ENCODE measurements around the gene SLC13A1.
"Not testable (repeated sequence)": the region's sequence is repeated elsewhere in the genome, so short reads cannot be mapped to it uniquely, and the experiment has no call there.

The SLC13A1 gene

DNA sequence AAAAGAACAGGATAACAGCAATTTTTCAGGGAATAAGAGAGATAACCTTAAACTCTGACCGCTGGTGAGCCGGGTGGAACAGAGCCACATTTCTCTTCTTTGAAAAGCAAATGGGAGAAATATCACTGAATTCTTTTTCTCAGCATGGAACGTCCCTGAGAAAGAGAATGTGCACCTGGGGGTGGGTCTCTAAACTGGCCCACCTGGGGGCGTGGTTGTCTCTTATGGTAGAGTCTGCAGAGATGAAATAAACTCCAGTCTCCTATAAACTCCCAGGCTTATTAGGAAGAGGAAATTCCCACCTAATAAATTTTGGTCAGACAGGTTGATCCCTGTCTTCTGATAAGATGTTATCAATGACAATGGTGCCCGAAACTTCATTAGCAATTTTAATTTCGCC, 27.9 kb upstream of the SLC13A1 start:
- not testable (repeated sequence) for H3K36me3 ChIP-seq (replicated peaks in 1 of 2; ENCODE audit: control insufficient read depth in 2 of 2, insufficient read depth in 2 of 2, low read length in 2 of 2); H3K23ac ChIP-seq (ENCODE audit: low read depth, low read length, poor library complexity); H4K91ac ChIP-seq (ENCODE audit: low read depth, low read length, poor library complexity); H3K27me3 ChIP-seq (ENCODE audit: control insufficient read depth in 3 of 3, insufficient read depth in 3 of 3, low read depth in 1 of 3, low read length in 3 of 3); H3K4me1 ChIP-seq (ENCODE audit: control insufficient read depth in 2 of 2, insufficient read depth in 1 of 2, low read depth in 1 of 2, low read length in 2 of 2); H2BK12ac ChIP-seq (ENCODE audit: low read length); H2AFZ ChIP-seq (ENCODE audit: low read length); H3K9ac ChIP-seq (ENCODE audit: low read depth, low read length, poor library complexity); H2AK5ac ChIP-seq (ENCODE audit: low read depth, low read length); H3K9me3 ChIP-seq (replicated peaks in 1 of 2; ENCODE audit: control insufficient read depth in 2 of 2, insufficient read depth in 1 of 2, low read depth in 1 of 2, low read length in 2 of 2); H3K4ac ChIP-seq (ENCODE audit: low read length); H3K14ac ChIP-seq (ENCODE audit: low read length); H2BK5ac ChIP-seq (ENCODE audit: low read length); DNase-seq (ENCODE audit: low spot score); H3K27ac ChIP-seq (replicated peaks; ENCODE audit: low read length); H3K18ac ChIP-seq (ENCODE audit: low read length); H2BK15ac ChIP-seq (ENCODE audit: low read length); H3K4me2 ChIP-seq (ENCODE audit: insufficient read depth, low read length, poor library complexity, severe bottlenecking); H3K79me1 ChIP-seq (ENCODE audit: low read depth, low read length); H4K8ac ChIP-seq (ENCODE audit: low read depth, low read length); H3K4me3 ChIP-seq (ENCODE audit: low read length in 2 of 2); H2BK120ac ChIP-seq (ENCODE audit: low read depth, low read length)
- no CpG with 5 or more reads among the region's 6 CpGs for WGBS, 2 donors (ENCODE audit: extremely low coverage in 2 of 2, insufficient read length in 2 of 2, insufficient replicate concordance in 1 of 2)

DNA sequence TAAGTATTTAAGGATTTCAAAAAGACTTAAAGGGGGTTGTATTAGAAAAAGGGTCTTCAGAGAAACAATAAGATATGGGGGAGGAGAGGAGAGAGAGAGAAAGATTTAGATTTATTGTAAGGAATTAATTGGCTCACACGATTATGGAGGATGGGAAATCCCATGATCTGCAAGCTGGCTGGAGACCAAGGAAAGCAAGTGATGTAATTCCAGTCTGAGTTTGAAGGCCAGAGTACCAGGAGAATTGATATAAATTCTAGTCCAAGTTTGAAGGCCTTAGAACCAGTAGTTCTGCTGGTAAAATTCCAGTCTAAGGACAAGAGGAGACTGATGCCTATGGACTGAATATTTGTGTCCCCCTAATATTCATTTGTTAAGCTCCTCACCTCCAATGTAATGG, 20.6 kb upstream of the SLC13A1 start:
- H3K18ac ChIP-seq (ENCODE audit: low read length): no peak overlapping the region
- peaks cover 0 to 3% (median 0%) of the 10 kb centered on the region in 3 experiments for H3K27me3 ChIP-seq (ENCODE audit: control insufficient read depth in 3 of 3, insufficient read depth in 3 of 3, low read depth in 1 of 3, low read length in 3 of 3)
- no peak overlapping the region for H3K4ac ChIP-seq (ENCODE audit: low read length)
- 100% methylated on average over 1 of the region's 1 CpG; no CpG with 5 or more reads in 1 of the 2 donors for WGBS, 2 donors (ENCODE audit: extremely low coverage in 2 of 2, insufficient read length in 2 of 2, insufficient replicate concordance in 1 of 2)
- no peak for DNase-seq (ENCODE audit: low spot score)
- H3K4me3 ChIP-seq (ENCODE audit: low read length in 2 of 2): no peak overlapping the region
- H4K91ac ChIP-seq (ENCODE audit: low read depth, low read length, poor library complexity): no peak overlapping the region
- no peak overlapping the region for H3K4me2 ChIP-seq (ENCODE audit: insufficient read depth, low read length, poor library complexity, severe bottlenecking)
- H3K14ac ChIP-seq (ENCODE audit: low read length): no peak overlapping the region
- no peak overlapping the region for H2BK15ac ChIP-seq (ENCODE audit: low read length)
- H2BK12ac ChIP-seq (ENCODE audit: low read length): no peak overlapping the region
- no peak overlapping the region for H2AFZ ChIP-seq (ENCODE audit: low read length)
- no peak overlapping the region for H3K27ac ChIP-seq (replicated peaks; ENCODE audit: low read length)
- H3K4me1 ChIP-seq (ENCODE audit: control insufficient read depth in 2 of 2, insufficient read depth in 1 of 2, low read depth in 1 of 2, low read length in 2 of 2): no peaks in the 10 kb centered on the region
- H3K9me3 ChIP-seq (replicated peaks in 1 of 2; ENCODE audit: control insufficient read depth in 2 of 2, insufficient read depth in 1 of 2, low read depth in 1 of 2, low read length in 2 of 2): peaks cover 0 to 1% of the 10 kb centered on the region in 2 donors
- H2BK5ac ChIP-seq (ENCODE audit: low read length): no peak overlapping the region
- no peak overlapping the region for H2BK120ac ChIP-seq (ENCODE audit: low read depth, low read length)
- no peak overlapping the region for H4K8ac ChIP-seq (ENCODE audit: low read depth, low read length)
- H3K36me3 ChIP-seq (replicated peaks in 1 of 2; ENCODE audit: control insufficient read depth in 2 of 2, insufficient read depth in 2 of 2, low read length in 2 of 2): no peaks in the 10 kb centered on the region
- H3K9ac ChIP-seq (ENCODE audit: low read depth, low read length, poor library complexity): no peak overlapping the region
- H3K23ac ChIP-seq (ENCODE audit: low read depth, low read length, poor library complexity): no peak overlapping the region
- H3K79me1 ChIP-seq (ENCODE audit: low read depth, low read length): no peaks in the 10 kb centered on the region
- H2AK5ac ChIP-seq (ENCODE audit: low read depth, low read length): no peak overlapping the region

DNA sequence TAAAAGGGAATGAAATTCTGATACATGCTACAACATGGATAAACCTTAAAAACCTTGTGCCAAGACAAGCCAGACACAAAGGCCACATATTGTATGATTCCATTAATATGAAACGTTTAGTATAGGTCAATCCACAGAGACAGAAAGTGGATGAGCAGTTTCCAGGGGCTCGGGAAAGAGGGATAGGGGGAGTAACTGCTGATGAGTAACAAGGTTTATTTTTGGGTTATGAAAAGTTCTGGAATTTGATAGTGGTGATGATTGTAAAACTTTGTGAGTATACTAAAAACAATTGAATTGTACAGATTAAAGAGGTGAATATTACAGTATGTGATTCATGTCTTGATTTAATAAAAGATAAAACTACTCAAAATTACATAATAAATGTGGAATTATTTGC, 19.1 kb upstream of the SLC13A1 start:
- Histone ChIP-seq H3K4ac (ENCODE audit: low read length) (no peak overlapping the region), H4K8ac (ENCODE audit: low read depth, low read length) (no peak overlapping the region), H2BK15ac (ENCODE audit: low read length) (no peak overlapping the region), H3K14ac (ENCODE audit: low read length) (no peak overlapping the region), H3K23ac (ENCODE audit: low read depth, low read length, poor library complexity) (no peak overlapping the region), H2BK5ac (ENCODE audit: low read length) (no peak overlapping the region), H3K18ac (ENCODE audit: low read length) (no peak overlapping the region), H3K9ac (ENCODE audit: low read depth, low read length, poor library complexity) (no peak overlapping the region), H3K4me3 (ENCODE audit: low read length in 2 of 2) (no peak overlapping the region), H3K79me1 (ENCODE audit: low read depth, low read length) (no peaks in the 10 kb centered on the region), H2AFZ (ENCODE audit: low read length) (no peak overlapping the region), H3K4me1 (ENCODE audit: control insufficient read depth in 2 of 2, insufficient read depth in 1 of 2, low read depth in 1 of 2, low read length in 2 of 2) (no peaks in the 10 kb centered on the region), H3K27me3 (ENCODE audit: control insufficient read depth in 3 of 3, insufficient read depth in 3 of 3, low read depth in 1 of 3, low read length in 3 of 3) (no peaks in the 10 kb centered on the region), H2AK5ac (ENCODE audit: low read depth, low read length) (no peak overlapping the region), H3K36me3 (replicated peaks in 1 of 2; ENCODE audit: control insufficient read depth in 2 of 2, insufficient read depth in 2 of 2, low read length in 2 of 2) (no peaks in the 10 kb centered on the region), H3K27ac (replicated peaks; ENCODE audit: low read length) (no peak overlapping the region), H2BK120ac (ENCODE audit: low read depth, low read length) (no peak overlapping the region), H3K9me3 (replicated peaks in 1 of 2; ENCODE audit: control insufficient read depth in 2 of 2, insufficient read depth in 1 of 2, low read depth in 1 of 2, low read length in 2 of 2) (peaks cover 1 to 5% of the 10 kb centered on the region in 2 donors), H4K91ac (ENCODE audit: low read depth, low read length, poor library complexity) (no peak overlapping the region), H3K4me2 (ENCODE audit: insufficient read depth, low read length, poor library complexity, severe bottlenecking) (no peak overlapping the region), H2BK12ac (ENCODE audit: low read length) (no peak overlapping the region)
- no peak for DNase-seq (ENCODE audit: low spot score)
- WGBS, 2 donors (ENCODE audit: extremely low coverage in 2 of 2, insufficient read length in 2 of 2, insufficient replicate concordance in 1 of 2): no CpG with 5 or more reads among the region's 2 CpGs

DNA sequence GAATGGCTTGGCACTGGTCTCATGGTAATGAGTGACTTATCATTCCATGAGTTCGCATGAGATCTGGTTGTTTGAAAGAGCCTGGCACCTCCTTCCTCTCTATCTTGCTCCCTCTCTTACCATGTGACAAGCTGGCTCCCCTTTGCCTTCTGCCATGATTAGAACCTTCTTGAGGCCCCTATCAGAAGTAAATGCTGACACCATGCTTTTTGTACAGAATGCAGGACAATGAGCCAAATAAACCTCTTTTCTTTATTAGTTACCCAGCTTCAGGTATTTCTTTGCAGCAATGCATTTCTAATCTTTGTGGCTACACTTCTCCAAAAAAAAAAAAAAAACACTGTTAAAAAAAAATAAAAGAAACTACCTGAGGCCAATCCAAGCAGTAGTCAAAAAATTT, 17.1 kb upstream of the SLC13A1 start:
- Histone ChIP-seq H3K14ac (ENCODE audit: low read length) (no peak overlapping the region), H2BK12ac (ENCODE audit: low read length) (no peak overlapping the region), H3K4ac (ENCODE audit: low read length) (no peak overlapping the region), H2BK120ac (ENCODE audit: low read depth, low read length) (no peak overlapping the region), H3K79me1 (ENCODE audit: low read depth, low read length) (no peaks in the 10 kb centered on the region), H3K4me2 (ENCODE audit: insufficient read depth, low read length, poor library complexity, severe bottlenecking) (no peak overlapping the region), H3K9ac (ENCODE audit: low read depth, low read length, poor library complexity) (no peak overlapping the region), H3K27ac (replicated peaks; ENCODE audit: low read length) (no peak overlapping the region), H4K8ac (ENCODE audit: low read depth, low read length) (no peak overlapping the region), H2AK5ac (ENCODE audit: low read depth, low read length) (no peak overlapping the region), H3K18ac (ENCODE audit: low read length) (no peak overlapping the region), H3K4me3 (ENCODE audit: low read length in 2 of 2) (no peak overlapping the region), H3K36me3 (replicated peaks in 1 of 2; ENCODE audit: control insufficient read depth in 2 of 2, insufficient read depth in 2 of 2, low read length in 2 of 2) (no peaks in the 10 kb centered on the region), H2BK5ac (ENCODE audit: low read length) (no peak overlapping the region), H4K91ac (ENCODE audit: low read depth, low read length, poor library complexity) (no peak overlapping the region), H3K9me3 (replicated peaks in 1 of 2; ENCODE audit: control insufficient read depth in 2 of 2, insufficient read depth in 1 of 2, low read depth in 1 of 2, low read length in 2 of 2) (peaks cover 1 to 5% of the 10 kb centered on the region in 2 donors), H3K27me3 (ENCODE audit: control insufficient read depth in 3 of 3, insufficient read depth in 3 of 3, low read depth in 1 of 3, low read length in 3 of 3) (no peaks in the 10 kb centered on the region), H2AFZ (ENCODE audit: low read length) (no peak overlapping the region), H2BK15ac (ENCODE audit: low read length) (no peak overlapping the region), H3K4me1 (ENCODE audit: control insufficient read depth in 2 of 2, insufficient read depth in 1 of 2, low read depth in 1 of 2, low read length in 2 of 2) (no peaks in the 10 kb centered on the region), H3K23ac (ENCODE audit: low read depth, low read length, poor library complexity) (no peak overlapping the region)
- WGBS, 2 donors (ENCODE audit: extremely low coverage in 2 of 2, insufficient read length in 2 of 2, insufficient replicate concordance in 1 of 2): no CpG with 5 or more reads among the region's 1 CpG
- DNase-seq (ENCODE audit: low spot score): no peak

Data from neuronal stem cell (in vitro differentiated cells).